Stimulated activated CD4-positive, alpha-beta T cell treated with anti-CD3 and anti-CD28 coated beads, Interleukin-2, amount 100 ng/mL, for 4 hours (primary cell): ENCODE measurements around the gene CYP27C1.

Source experiments
- DNase-seq: peaks from one replicate; pipeline ENCODE4 v3.0.0-alpha.2; 2020; ENCODE audit warnings: low read depth

Gene CYP27C1

DNA sequence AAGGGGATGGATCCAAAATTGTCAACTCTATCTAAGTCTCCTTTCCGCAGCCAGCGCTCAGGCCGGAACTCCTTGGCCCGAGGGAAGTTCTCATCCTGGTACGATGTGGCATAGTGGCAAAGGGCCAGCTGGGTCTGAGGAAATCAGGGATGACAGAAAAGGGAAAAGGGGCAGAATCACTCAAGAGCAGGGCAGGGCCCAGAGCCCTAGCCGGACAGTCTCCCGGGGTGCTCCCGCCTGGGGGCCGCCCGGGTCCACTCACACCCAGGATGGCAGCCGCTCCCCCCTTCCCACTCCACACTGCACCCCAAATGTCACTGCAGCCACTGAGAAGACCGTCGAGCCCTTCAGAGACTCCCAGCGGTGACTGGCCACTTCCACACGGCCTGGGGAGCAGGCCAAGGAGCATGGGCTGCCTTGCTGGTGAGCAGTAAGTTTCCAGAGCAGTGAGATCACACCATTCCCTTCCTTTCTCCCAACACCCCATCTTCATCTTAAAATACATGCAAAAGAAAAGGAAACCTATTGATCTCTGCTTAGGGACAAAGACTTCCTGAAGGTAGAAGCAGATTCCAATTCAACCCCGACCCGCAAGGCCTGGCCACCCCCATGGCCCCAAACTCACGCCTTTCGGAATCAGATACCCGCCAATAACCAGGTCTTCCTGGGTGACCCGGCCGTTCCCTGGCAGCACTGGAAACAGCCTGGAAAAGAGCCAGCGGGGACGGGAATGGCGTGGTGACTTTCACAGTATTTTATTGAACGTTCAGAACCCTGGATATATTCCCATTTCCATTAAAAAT, 26.7 kb downstream of the CYP27C1 start:
- no peak for DNase-seq

- DNase-seq: no peak
These were observed 28.5 kb downstream of the CYP27C1 start for GRCh38 chr2:127191331-127192219.

DNA sequence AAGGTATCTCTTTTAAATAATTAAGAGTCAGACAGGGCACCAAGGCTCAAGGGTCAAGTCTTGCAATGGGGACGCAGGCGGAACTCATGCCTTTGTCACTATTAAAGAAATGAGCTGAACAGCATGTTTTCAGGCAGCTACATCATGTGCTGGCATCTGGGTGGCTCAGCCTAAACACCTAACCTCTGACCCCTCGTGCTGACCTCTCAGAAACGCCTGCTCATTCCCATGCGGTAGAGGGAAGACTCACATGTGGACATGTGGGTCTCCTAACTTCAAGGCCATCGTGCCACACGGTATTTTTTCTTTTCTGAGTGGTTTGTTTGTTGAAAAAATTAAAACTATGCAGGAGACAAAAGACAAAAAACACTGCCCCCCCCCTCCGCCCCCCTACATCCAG, 31.3 kb downstream of the CYP27C1 start:
- no peak for DNase-seq

GRCh38 chr2:127187831-127188230, 32.3 kb downstream of the CYP27C1 start:
- no peak for DNase-seq

DNA sequence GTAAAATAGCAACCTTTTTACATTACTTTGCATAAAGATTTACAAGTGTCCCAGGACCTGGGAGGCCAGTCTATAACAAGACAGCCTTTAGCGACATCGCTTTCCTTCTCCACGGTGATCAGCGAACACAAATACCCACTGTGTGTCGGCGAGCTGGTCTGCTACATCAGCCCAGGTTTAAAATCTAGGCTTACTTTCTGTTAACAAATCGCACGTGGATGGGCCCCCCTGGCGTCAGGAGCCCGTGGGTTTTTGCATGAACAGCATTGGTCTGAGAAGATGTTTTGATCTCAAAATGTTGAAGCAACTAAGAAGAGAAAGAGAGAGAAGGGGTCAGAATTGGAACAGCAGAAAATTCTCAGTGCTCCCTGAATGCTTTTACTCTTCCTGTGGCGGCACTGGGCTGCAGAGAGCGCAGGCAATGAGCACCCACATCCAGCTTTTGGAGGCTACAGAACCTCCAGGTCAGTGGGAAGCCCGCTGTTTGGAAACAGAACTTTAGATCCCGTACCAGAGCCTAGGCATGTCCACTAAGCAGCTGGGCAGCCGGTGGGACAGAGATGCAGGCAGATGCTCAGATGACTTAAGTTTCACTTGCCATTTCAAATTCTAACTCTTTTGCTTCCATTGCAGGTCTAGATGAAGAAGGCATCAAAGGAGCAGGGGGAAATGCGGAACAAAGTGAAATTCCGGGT, 32.9 kb downstream of the CYP27C1 start:
- no peak for DNase-seq

GRCh38 chr2:127185705-127186104, 34.4 kb downstream of the CYP27C1 start:
- no peak for DNase-seq

GRCh38 chr2:127185093-127185492, 35.0 kb downstream of the CYP27C1 start:
- DNase-seq: no peak

- DNase-seq: no peak
These were observed 36.3 kb downstream of the CYP27C1 start for GRCh38 chr2:127183771-127184170.

- DNase-seq: no peak
These were observed 37.3 kb downstream of the CYP27C1 start for GRCh38 chr2:127182626-127183458.

GRCh38 chr2:127181851-127182250, 38.2 kb downstream of the CYP27C1 start:
- no peak for DNase-seq

GRCh38 chr2:127179766-127180165, 40.3 kb downstream of the CYP27C1 start:
- DNase-seq: no peak

- DNase-seq: no peak
These were observed 42.4 kb downstream of the CYP27C1 start for GRCh38 chr2:127177617-127178263.

DNA sequence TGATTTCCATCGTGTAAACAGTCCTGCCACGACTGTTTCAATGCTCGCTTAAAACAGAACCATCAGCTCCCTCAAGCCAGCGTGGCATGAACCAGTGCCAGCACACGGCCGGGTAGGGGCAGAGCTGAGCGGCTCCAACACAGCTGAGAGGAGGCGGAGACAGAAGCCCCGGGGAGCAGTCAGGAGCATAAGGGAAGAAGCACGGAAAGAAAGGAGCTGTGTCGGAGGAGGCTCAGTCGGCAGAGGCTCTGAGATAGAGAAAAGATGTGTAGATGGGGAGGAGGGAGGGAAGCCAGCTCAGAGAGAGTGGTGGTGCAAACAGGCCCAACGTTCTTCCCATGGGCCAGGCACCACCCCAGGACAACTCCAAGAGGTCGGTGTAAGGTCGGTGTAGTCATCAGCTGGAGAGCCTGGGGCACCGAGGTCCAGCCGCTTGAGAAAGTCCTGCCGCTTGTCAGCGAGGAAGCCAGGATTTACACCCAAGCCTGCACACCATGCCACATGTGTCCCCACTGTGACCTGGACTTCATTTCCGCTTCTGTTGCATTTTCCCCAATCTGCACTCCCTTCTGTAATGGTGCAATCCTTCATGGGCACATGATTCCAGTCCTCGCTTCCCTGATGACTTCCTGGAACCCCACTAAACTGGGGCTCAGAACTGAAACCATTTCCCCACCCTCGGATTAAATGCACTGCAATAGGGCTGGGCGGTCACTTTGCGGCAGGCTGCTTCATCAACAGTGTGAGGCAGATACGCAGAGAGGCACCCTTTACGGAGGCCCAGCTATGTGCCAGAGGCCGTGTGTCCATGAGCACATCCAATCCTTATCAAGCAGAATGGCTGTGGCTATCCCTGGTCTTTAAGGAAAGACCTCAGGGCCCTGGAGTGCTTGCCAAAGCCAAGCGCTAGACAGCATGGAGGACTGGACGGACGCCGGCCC, 43.5 kb downstream of the CYP27C1 start:
- no peak for DNase-seq

- no peak for DNase-seq
These were observed 44.2 kb downstream of the CYP27C1 start for GRCh38 chr2:127175751-127176354.

- no peak for DNase-seq
These were observed 44.9 kb downstream of the CYP27C1 start for GRCh38 chr2:127175041-127175721.

DNA sequence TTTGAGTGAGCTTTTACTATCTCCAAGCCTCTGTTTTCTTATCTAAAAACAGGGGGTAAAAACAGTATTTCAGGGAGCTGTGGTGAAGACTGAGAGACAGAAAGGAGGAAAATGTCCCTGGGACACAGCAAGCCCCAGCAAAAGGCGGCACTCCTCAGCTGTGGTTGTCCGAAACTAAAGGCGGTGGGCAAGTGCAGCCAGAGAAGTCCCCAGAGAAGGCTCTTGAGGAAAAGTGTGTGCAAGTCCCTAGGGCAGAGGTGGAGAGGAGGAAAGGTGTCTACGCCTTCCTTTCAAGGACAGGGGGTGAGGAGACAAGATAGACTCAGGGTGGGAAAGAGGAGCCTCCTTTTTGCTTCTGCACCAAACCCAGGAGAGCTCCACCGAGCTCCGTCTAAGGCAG, 45.5 kb downstream of the CYP27C1 start:
- DNase-seq: no peak

DNA sequence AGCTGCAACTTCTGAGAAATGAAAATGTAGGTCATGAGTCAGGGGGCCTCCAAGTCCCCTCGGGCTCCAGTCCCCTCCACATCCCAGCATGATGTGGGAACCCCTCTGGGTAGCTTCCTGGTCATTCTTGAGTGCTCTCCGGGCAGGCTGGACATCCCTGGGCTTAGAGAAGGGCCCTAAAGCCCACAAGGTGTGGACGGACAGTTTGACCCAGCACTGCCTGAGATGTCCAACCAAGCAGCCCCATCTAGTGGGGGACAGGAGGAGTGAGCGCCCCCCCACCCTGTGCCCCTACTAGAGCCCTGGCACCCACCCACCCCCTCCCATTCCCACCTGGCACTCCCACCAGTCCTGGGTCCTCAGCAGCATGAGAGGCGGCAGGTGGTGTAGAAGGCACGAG, 46.0 kb downstream of the CYP27C1 start:
- DNase-seq: no peak

GRCh38 chr2:127173057-127173456, 47.0 kb downstream of the CYP27C1 start:
- no peak for DNase-seq

DNA sequence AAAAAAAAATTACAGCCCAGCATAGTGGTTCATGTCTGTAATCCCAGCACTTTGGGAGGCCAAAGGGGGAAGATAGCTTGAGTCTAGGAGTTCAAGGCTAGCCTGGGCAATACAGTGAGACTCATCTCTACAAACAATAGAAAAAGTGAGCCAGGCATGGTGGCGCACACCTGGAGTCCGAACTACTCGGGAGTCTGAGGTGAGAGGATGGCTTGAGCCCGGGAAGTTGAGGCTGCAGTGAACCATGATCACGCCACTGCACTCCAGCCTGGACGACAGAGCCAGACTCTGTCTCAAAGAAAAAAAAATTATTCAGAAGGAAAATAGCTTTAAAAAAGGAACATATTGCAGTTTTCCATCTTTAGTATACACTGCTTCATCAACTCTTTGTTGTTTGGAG, 47.8 kb downstream of the CYP27C1 start:
- DNase-seq: no peak
